CD4-positive, alpha-beta T cell treated with Interleukin-10 for 1 hour (primary cell): ENCODE measurements around the gene PCLO.
"Not testable (repeated sequence)": the region's sequence is repeated elsewhere in the genome, so short reads cannot be mapped to it uniquely, and the experiment has no call there.

Experiments
- DNase-seq: peaks from one replicate; pipeline ENCODE4 v3.0.0-alpha.2; 2020

The PCLO gene

DNA sequence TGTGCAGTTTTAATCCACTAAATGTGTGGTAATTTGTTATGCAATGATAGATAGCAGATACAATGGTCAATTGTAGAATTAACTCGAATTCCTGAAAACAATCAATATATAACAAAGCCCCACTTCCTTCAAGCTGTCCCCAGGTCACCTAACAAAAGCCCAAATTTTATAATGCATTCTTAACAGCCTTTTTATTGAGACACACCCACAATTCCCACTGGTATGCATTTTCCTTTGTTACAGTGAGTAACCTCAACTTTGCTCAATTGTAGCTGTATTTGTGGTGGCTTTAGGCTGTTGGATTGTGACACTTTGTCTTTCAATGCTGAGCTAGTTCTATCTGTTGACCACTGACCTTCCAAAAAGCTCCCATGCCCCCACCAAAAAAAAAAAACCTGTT is 439.3 kb downstream of the PCLO start:
- DNase-seq: no peak

GRCh38 chr7:82722946-82723345 is 439.7 kb downstream of the PCLO start:
- DNase-seq: no peak

GRCh38 chr7:82715344-82715743 is 447.3 kb downstream of the PCLO start:
- no peak for DNase-seq

GRCh38 chr7:82714883-82715282 is 447.8 kb downstream of the PCLO start:
- no peak for DNase-seq

DNA sequence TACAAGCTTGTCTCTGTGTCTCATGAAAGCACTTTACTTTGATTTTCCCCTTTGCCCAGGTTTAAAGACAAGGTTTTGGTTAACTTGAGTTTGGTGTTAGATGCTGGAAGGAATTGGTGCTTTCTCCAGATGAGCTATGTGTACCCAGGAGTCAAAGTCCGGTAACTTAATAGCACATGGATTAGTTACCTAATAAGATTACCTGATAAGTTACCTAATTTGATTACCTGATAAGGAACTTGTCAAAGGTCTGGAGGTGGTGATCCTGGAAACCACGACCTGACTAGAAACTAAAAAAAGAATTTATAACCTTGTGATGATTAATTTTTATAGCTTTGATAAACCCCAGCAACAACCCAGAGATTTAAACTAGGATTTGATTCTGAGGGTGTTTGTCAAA is 449.2 kb downstream of the PCLO start:
- no peak for DNase-seq

GRCh38 chr7:82706344-82706743 is 456.3 kb downstream of the PCLO start:
- not testable (repeated sequence) for DNase-seq

DNA sequence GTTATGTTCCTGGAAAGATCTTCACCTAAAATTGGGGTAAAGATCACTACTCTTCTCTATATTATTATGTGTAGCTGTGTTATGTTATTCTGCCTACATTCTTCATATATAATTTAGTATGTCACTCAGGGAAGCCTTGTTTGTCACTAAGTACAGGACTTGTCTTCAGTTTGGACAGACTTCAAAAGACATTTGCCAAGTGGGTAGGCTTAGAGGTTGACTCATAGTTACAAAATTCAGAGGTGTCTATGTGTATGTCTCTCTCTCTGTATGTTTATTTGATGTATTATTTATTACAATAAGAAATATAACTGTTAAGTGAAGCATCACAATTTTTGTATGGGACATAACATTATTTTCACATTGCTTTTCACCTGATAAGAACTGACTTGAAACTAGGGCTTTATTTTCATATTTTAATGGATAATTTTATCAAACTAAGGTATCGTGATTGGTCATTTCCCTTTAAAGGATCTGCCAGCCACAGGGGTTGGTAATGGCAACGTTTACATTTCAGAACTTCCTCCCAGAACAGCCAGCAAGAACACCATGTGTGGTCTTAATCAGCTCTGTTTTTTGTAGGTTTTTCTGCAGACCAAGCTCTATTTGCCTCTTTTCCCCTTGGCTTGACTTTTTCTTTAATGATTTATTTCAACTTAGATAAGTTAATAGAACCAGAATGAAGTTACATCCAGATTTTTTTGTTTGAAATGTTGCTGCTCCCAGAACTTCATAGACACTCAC is 457.0 kb downstream of the PCLO start:
- no peak for DNase-seq

DNA sequence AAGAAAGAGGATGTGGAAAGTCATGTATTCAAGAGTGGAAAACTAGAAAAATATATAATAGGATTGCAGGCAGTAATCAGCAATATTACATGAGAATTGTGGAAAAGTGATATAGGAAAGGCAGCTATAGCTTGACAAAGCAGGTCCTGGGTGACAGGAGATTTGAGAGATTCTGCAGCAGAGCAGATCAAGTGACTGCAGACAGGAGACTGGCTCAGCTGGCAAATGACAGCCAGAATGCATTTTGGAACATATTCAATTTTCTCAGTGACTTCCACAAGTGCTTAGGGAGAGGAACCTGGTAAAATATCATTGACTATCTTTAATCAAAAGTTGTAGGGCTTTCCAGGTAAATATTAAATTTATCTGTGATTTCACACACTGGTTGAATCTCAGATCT is 458.6 kb downstream of the PCLO start:
- DNase-seq: no peak
